Spleen (tissue), 7 donors: ENCODE results near the gene LRRFIP2.

Source experiments
- CTCF ChIP-seq, 11 experiments: fragments of 200-600 bp in 7 of 11; fragments of 450-650 bp in 4 of 11; sonication (generic) in 4 of 11; IDR thresholded peaks in 8 of 11; conservative IDR thresholded peaks in 3 of 11; 1 replicate in 7 of 11; 2 replicates in 4 of 11; pipeline versions ENCODE4 v1.4.0 to v1.8.0; 2016 to 2021; ENCODE audit warnings: antibody characterized with exemption in 11 of 11, inconsistent platforms in 4 of 11, mild to moderate bottlenecking in 1 of 11
- POLR2A ChIP-seq, 3 donors: fragments of 450-650 bp; IDR thresholded peaks; one replicate each; pipeline ENCODE4 v1.5.1; 2017; ENCODE audit warnings: antibody characterized with exemption in 3 of 3, mild to moderate bottlenecking in 1 of 3
- donor health status: DM: no; HTN: no; CAD: no; lungs with moderate emphysema.
- donor health status: DM: no; HTN: no; CAD: no.
- donor health status: DM: no; HTN: no; CAD: no.

GRCh38 chr3:37041546-37042195 is 132.7 kb downstream of the LRRFIP2 start:
- TF ChIP-seq POLR2A (IDR thresholded peaks at IDR 0.05) (no peak), CTCF (IDR thresholded peaks at IDR 0.05 in 8 of 11, conservative IDR thresholded peaks at IDR 0.05 in 3 of 11) (no peak)
